Measurements from ENCODE around the gene MRPL4.
A peak's percentile ranks its signal among the peaks of the same experiment; 100 is the strongest.
"Not testable (repeated sequence)": the region's sequence is repeated elsewhere in the genome, so short reads cannot be mapped to it uniquely, and the experiment has no call there.

MRPL4 gene

GRCh38 chr19:10230861-10231611, 21.0 kb upstream of the MRPL4 start, which contains the start of gene S1PR2:
Gene S1PR2, minus strand, starts transcription at chr19:10231331. Its CDS starts 6,426 bp downstream, at chr19:10224905.
- peak; percentile 74 for DNase-seq

- no peak for DNase-seq
Observed at GRCh38 chr19:10231612-10232228, 20.3 kb upstream of the MRPL4 start.

- DNase-seq = no peak
Observed at GRCh38 chr19:10233946-10234345, 18.1 kb upstream of the MRPL4 start.

- no peak for DNase-seq
Observed at GRCh38 chr19:10235003-10235402, 17.0 kb upstream of the MRPL4 start.

- not testable (repeated sequence) for DNase-seq
Observed at GRCh38 chr19:10235409-10235808, 16.6 kb upstream of the MRPL4 start.

- DNase-seq = peak; percentile 41
Observed at GRCh38 chr19:10237702-10238101, 14.3 kb upstream of the MRPL4 start.

- peak; percentile 97 for DNase-seq
Observed at GRCh38 chr19:10238172-10238783, 13.7 kb upstream of the MRPL4 start.

GRCh38 chr19:10241826-10242449, 10.1 kb upstream of the MRPL4 start:
- not testable (repeated sequence) for DNase-seq

- no peak for DNase-seq
Observed at GRCh38 chr19:10243606-10244005, 8.4 kb upstream of the MRPL4 start.

GRCh38 chr19:10245189-10245939, 6.7 kb upstream of the MRPL4 start:
- DNase-seq = no peak

GRCh38 chr19:10246511-10246910, 5.5 kb upstream of the MRPL4 start:
- DNase-seq = no peak

- no peak for DNase-seq
Observed at GRCh38 chr19:10252707-10253106, 693 bp downstream of the MRPL4 start.

- DNase-seq = no peak
Observed at GRCh38 chr19:10254244-10254643, 2.2 kb downstream of the MRPL4 start.

- no peak for DNase-seq
Observed at GRCh38 chr19:10255358-10255757, 3.3 kb downstream of the MRPL4 start.

GRCh38 chr19:10256551-10256950, 4.5 kb downstream of the MRPL4 start:
- no peak for DNase-seq

GRCh38 chr19:10256970-10257615, 5.1 kb downstream of the MRPL4 start:
- no peak for DNase-seq

GRCh38 chr19:10258080-10258710, 6.2 kb downstream of the MRPL4 start:
- DNase-seq = no peak

GRCh38 chr19:10259162-10259905, 7.3 kb downstream of the MRPL4 start:
- peak; percentile 67 for DNase-seq

GRCh38 chr19:10260141-10260584, 8.1 kb downstream of the MRPL4 start:
- DNase-seq = peak; percentile 15

GRCh38 chr19:10262771-10263170, 10.8 kb downstream of the MRPL4 start:
- DNase-seq = no peak

GRCh38 chr19:10266706-10267105, 14.7 kb downstream of the MRPL4 start:
- no peak for DNase-seq

Data from DMS153 (cell line).